Smooth muscle cell (in vitro differentiated cells): ENCODE data around the gene ZNF121. TPM values are rescaled to one million over a fixed set of nuclear protein-coding genes. Genes with fewer than 3 reads are reported as not detected.

ENCODE experiments used
- DNase-seq: peaks from one replicate; lab custom pipeline; 2025; ENCODE audit not compliant: unreplicated experiment; lab: John Stamatoyannopoulos, UW
- H2AFZ ChIP-seq: fragments of 200-600 bp; sonication (generic); 2 replicates; pipeline ENCODE4 v1.6.0; 2016; ENCODE audit warnings: antibody characterized with exemption, low read depth, mild to moderate bottlenecking
- H3F3A ChIP-seq: fragments of 200-600 bp; sonication (generic); 2 replicates; pipeline ENCODE4 v1.6.0; 2017; ENCODE audit warnings: antibody characterized with exemption, low read depth
- H3K27ac ChIP-seq: fragments of 200-600 bp; sonication (generic); 2 replicates; pipeline ENCODE4 v1.5.1; 2016; ENCODE audit warnings: low read depth, mild to moderate bottlenecking
- H3K27me3 ChIP-seq: fragments of 200-600 bp; sonication (generic); 2 replicates; pipeline ENCODE4 v1.6.1; 2016; ENCODE audit warnings: low read depth, mild to moderate bottlenecking
- H3K36me3 ChIP-seq: fragments of 200-600 bp; sonication (generic); 2 replicates; pipeline ENCODE4 v1.5.1; 2016; ENCODE audit warnings: low read depth
- H3K4me1 ChIP-seq: fragments of 200-600 bp; sonication (generic); 2 replicates; pipeline ENCODE4 v1.5.1; 2016; ENCODE audit warnings: low read depth
- H3K4me2 ChIP-seq: fragments of 200-600 bp; sonication (generic); 2 replicates; pipeline ENCODE4 v1.6.0; 2016; ENCODE audit warnings: mild to moderate bottlenecking
- H3K4me3 ChIP-seq: fragments of 200-600 bp; sonication (generic); 2 replicates; pipeline ENCODE4 v1.5.1; 2016; ENCODE audit warnings: mild to moderate bottlenecking
- H3K79me2 ChIP-seq: fragments of 200-600 bp; sonication (generic); 2 replicates; pipeline ENCODE4 v1.6.0; 2016; ENCODE audit warnings: low read depth, mild to moderate bottlenecking
- H3K9ac ChIP-seq: fragments of 200-600 bp; sonication (generic); 2 replicates; pipeline ENCODE4 v1.6.0; 2016; ENCODE audit warnings: low read depth
- H3K9me3 ChIP-seq: fragments of 200-600 bp; sonication (generic); replicated peaks from 2 replicates; pipeline ENCODE4 v1.5.1; 2016; ENCODE audit warnings: low read depth
- H4K20me1 ChIP-seq: fragments of 200-600 bp; sonication (generic); 2 replicates; pipeline ENCODE4 v1.6.0; 2016; ENCODE audit warnings: low read depth
- WGBS: methylation state at CpG from one replicate; pipeline ENCODE4 v1.1.7; 2016; ENCODE audit warnings: low lambda C conversion rate; 5-methylcytosine and 5-hydroxymethylcytosine counted together
- polyA plus RNA-seq: library from polyadenylated mRNA; unstranded; fragments of >200 nt; fragmentation: Nextera tagmentation; extraction: Ambion mirVana; gene quantifications from 2 replicates; pipeline ENCODE4 v1.2.1, GENCODE V29; 2016
- total RNA-seq: library from RNA; depleted of rRNA; stranded (reverse); fragments of >200 nt; gene quantifications from 2 replicates; pipeline ENCODE4 v1.2.3, GENCODE V29; 2014
- TF ChIP-seq, protein P1 (sequence below): fragments of 200-600 bp; sonication (generic); IDR thresholded peaks from 2 replicates; pipeline ENCODE4 v1.5.1; 2017; ENCODE audit warnings: borderline replicate concordance, mild to moderate bottlenecking, antibody characterized with exemption; ENCODE audit not compliant: insufficient read depth, poor library complexity, severe bottlenecking

Gene ZNF121
- total and polyA plus RNA-seq, 2 experiments from 2014 or later, result 3.6 to 33.1 TPM

GRCh38 chr19:9538183-9539058, 45.9 kb downstream of the ZNF121 start, which contains the start of gene ZNF426:
ZNF426 (minus strand) TSS chr19:9538645; CDS start chr19:9536232, 2,413 bp downstream.
- peak within 1 kb of the TSS; percentile 95 for H3K27ac ChIP-seq
- peaks cover 9% of the 10 kb centered on the region for H3K4me1 ChIP-seq
- H3K9me3 ChIP-seq, result peaks cover 14% of the 10 kb centered on the region
- TF ChIP-seq, protein P1, sequence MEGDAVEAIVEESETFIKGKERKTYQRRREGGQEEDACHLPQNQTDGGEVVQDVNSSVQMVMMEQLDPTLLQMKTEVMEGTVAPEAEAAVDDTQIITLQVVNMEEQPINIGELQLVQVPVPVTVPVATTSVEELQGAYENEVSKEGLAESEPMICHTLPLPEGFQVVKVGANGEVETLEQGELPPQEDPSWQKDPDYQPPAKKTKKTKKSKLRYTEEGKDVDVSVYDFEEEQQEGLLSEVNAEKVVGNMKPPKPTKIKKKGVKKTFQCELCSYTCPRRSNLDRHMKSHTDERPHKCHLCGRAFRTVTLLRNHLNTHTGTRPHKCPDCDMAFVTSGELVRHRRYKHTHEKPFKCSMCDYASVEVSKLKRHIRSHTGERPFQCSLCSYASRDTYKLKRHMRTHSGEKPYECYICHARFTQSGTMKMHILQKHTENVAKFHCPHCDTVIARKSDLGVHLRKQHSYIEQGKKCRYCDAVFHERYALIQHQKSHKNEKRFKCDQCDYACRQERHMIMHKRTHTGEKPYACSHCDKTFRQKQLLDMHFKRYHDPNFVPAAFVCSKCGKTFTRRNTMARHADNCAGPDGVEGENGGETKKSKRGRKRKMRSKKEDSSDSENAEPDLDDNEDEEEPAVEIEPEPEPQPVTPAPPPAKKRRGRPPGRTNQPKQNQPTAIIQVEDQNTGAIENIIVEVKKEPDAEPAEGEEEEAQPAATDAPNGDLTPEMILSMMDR, result no peak
- H3K4me2 ChIP-seq, result peak within 1 kb of the TSS; percentile 92
- H4K20me1 ChIP-seq, result no peaks in the 10 kb centered on the region
- H2AFZ ChIP-seq, result peak within 1 kb of the TSS; percentile 83
- H3K27me3 ChIP-seq, result no peaks in the 10 kb centered on the region
- peak; percentile 46 for DNase-seq
- H3K4me3 ChIP-seq, result peak within 1 kb of the TSS; percentile 87
- peaks cover 34% of the 10 kb centered on the region for H3K36me3 ChIP-seq
- peaks cover 32% of the 10 kb centered on the region for H3K79me2 ChIP-seq
- no peaks in the 10 kb centered on the region for H3F3A ChIP-seq
- H3K9ac ChIP-seq, result peak within 1 kb of the TSS; percentile 99
- WGBS, result 3% methylated on average over 49 of the region's 49 CpGs

- H3F3A ChIP-seq, result no peaks in the 10 kb centered on the region
- no peak overlapping the region for H3K9ac ChIP-seq
- 97% methylated on average over 4 of the region's 4 CpGs for WGBS
- H3K4me1 ChIP-seq, result peaks cover 9% of the 10 kb centered on the region
- no peak overlapping the region for H2AFZ ChIP-seq
- H3K9me3 ChIP-seq, result peaks cover 38% of the 10 kb centered on the region
- H3K79me2 ChIP-seq, result peaks cover 32% of the 10 kb centered on the region
- TF ChIP-seq, protein P1, result no peak
- H4K20me1 ChIP-seq, result no peaks in the 10 kb centered on the region
- DNase-seq, result no peak
- H3K27me3 ChIP-seq, result no peaks in the 10 kb centered on the region
- H3K36me3 ChIP-seq, result peaks cover 59% of the 10 kb centered on the region
- no peak overlapping the region for H3K4me3 ChIP-seq
- H3K27ac ChIP-seq, result no peak overlapping the region
- H3K4me2 ChIP-seq, result no peak overlapping the region
These were observed 48.4 kb downstream of the ZNF121 start for GRCh38 chr19:9535934-9536333.

GRCh38 chr19:9531933-9532332, 52.4 kb downstream of the ZNF121 start:
- no peaks in the 10 kb centered on the region for H3K27me3 ChIP-seq
- WGBS, result 100% methylated on average over 4 of the region's 4 CpGs
- peaks cover 99% of the 10 kb centered on the region for H3K36me3 ChIP-seq
- H3K27ac ChIP-seq, result no peak overlapping the region
- no peak for DNase-seq
- TF ChIP-seq, protein P1, result no peak
- H3K9ac ChIP-seq, result no peak overlapping the region
- H4K20me1 ChIP-seq, result no peaks in the 10 kb centered on the region
- no peak overlapping the region for H3K4me2 ChIP-seq
- peaks cover 8% of the 10 kb centered on the region for H3F3A ChIP-seq
- no peaks in the 10 kb centered on the region for H3K4me1 ChIP-seq
- H2AFZ ChIP-seq, result no peak overlapping the region
- peaks cover 78% of the 10 kb centered on the region for H3K9me3 ChIP-seq
- H3K79me2 ChIP-seq, result peaks cover 18% of the 10 kb centered on the region
- peak overlapping the region; percentile 7 for H3K4me3 ChIP-seq
